T-helper 1 cell treated with Interleukin-12 subunit alpha and Interleukin-12 subunit beta and Interleukin-4 antibody, amounts not matched to agents 30 ng/mL and 1 ng/mL, for 36 hours (primary cell): ENCODE results near the gene XXYLT1. TPM values are rescaled to one million over a fixed set of nuclear protein-coding genes. Genes with fewer than 3 reads are reported as not detected.

Experiments
- intact Hi-C: fragments of 100-400 bp; cut with micrococcal nuclease; formaldehyde crosslinking; loops from one replicate; pipeline ENCODE4 v1.15.1; 2024
- total RNA-seq: library from RNA; stranded (reverse); gene quantifications from 2 replicates; pipeline ENCODE4 v1.2.3, GENCODE V29; 2022

XXYLT1 gene
- total RNA-seq, 1 donor from 2014 or later: 9.7 TPM

GRCh38 chr3:195155570-195156241 lies 115.3 kb downstream of the XXYLT1 start:
- intact Hi-C loops: no loop called here

- intact Hi-C loops: no loop called here
Observed at GRCh38 chr3:195154793-195155535, 116.0 kb downstream of the XXYLT1 start.

DNA sequence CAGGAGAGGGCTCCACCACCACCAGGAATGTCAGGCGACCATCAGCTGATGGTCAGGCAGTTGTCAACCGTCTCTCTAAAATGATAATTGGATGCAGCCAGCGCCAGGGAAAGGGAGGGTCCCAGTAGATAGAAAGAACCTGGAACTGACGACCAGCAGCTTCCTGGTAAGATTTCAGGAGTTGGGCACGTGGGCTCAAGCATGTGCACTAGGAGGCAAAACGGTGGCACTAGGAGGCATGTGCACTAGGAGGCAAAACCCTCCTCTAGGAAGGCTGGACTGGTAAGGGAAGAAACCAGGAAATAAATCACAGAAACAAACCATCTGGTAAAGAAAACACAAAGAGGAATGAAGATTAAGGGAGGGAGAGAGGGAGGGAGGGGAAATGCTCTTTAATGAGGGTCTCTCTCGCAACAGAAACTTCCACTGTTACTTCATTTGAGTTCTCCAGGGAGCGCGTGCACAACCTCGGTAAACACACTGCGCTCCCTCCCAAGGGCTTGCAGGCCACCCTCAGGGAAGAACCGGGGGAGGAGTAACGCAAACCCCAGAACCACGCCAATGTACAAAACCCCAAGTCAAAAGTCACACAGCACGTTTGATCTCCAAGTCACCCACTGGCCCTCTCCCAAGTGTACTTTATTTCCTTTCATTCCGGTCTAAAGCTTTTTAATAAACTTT lies 116.7 kb downstream of the XXYLT1 start:
- intact Hi-C loops: no loop called here

- intact Hi-C loops: no loop called here
Observed at GRCh38 chr3:195153653-195154052, 117.3 kb downstream of the XXYLT1 start.

GRCh38 chr3:195153130-195153529 lies 117.8 kb downstream of the XXYLT1 start:
- intact Hi-C loops: no loop called here

DNA sequence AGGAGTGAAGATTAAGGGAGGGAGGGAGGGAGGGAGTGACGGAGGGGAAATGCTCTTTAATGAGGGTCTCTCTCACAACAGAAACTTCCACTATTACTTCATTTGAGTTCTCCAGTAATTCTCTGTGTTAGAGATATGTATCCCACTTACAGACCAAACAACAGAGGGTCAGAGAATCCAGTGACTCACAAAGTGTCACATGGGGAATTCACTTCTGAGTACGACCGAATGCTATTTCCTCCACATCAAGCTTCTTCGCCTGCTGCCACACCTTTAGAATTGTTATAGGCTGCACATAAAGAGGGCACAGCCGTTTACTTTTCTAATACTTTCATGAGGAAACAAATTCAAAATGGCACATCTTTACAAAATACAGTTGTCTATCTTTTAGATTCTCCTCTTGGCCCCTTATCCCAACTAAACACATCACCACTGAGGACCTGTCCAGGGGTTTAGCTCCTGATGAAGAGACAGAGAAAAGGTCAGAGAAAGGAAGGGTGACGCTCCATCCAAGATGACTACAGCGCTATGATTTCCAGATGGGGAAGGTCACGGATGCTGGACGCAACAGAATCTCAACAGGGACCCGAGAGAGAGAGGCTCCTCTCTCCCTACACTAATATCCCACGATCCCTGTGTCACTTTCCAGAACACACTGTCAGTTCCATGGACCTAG lies 119.0 kb downstream of the XXYLT1 start:
- intact Hi-C loops: no loop called here

DNA sequence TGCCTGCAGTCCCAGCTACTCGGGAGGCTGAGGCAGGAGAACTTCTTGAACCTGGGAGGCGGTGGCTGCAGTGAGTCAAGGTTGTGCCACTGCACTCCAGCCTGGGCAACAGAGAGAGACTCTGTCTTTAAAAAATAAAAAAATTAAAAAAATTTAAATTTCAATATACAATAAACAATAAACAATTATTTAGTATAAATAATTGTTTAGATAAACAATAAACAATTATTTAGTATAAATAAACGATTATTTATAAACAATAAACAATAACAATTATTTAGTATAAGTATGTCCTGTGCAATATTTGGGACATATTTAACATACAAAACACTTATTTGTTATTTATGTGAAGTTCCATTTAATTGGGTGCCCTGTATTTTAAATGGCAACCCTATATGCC lies 119.6 kb downstream of the XXYLT1 start:
- intact Hi-C loops: no loop called here

DNA sequence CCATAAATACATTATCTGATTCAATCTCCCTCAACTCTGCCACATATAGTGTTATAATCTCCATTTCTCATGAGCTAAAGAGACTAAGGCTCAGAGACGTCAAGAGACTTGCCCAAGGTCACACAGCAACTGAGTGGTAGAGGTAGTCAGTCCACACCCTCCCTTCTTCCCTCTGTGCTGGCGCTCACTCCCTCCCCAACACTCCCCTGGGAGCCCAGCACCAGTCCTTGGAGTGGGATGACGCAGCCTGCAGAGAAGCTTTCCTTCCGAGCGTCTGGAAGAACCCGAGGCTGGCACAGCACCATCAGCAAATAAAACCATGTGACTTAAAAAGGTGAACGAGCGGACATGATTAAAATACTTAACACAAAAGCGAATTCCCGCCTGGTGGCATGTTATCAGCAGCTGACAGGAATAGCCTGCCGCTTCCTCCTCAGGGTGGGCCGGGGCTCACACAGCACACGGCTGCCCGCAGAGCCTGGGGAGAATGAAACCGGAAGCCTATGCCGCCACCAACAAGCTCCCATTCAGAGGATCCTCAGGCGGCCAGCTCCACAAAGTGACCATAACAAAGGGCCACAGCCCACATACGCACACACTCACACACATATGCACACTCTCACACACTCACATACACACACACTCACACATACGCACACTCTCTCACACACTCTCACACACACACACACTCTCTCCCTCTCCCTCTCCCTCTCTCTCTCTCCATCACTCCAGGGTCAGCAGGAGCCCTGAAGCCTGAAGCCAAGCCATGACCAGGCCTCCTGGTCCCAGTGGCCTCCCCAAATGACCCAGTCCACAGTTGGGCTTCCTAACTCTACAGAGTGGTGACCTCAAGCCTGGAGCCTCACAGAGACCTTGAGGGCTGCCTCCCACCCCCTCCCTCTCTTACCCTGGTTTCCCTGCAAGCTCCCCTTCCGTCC lies 120.5 kb downstream of the XXYLT1 start:
- intact Hi-C loops: no loop called here

GRCh38 chr3:195149292-195150030 lies 121.5 kb downstream of the XXYLT1 start:
- intact Hi-C loops: loop anchor here (2.0 to 5.0 kb wide), 2 partner anchors 109 to 393 kb away; partner anchors contain the start of gene PPP1R2

- intact Hi-C loops: loop anchor here (2.0 to 5.0 kb wide), 2 partner anchors 110 to 394 kb away; partner anchors contain the start of gene PPP1R2
Observed at GRCh38 chr3:195148549-195148948, 122.4 kb downstream of the XXYLT1 start.

DNA sequence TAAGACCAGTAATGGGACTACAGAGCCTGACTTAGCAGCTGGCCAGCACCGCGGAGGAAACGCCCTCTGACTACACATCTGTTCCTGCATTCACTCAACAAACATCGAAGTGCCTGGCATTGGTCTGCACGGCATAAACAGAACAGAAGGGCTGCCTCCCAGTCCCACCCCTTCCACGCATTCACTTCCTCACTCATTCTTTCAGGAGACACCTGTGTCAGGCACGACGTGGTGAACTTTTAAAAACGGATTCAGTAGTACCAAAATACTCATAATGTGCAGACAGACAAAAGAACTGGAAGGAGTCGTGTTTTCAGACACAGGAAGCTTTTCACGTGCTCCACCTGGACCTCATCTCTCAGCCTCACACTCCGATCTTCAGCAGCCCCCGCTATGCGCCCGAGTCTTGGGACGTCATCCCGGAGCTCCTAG lies 123.3 kb downstream of the XXYLT1 start:
- intact Hi-C loops: loop anchor here (1.0 to 5.0 kb wide), 8 partner anchors 18 to 475 kb away; partner anchors contain the start of genes ACAP2, LSG1, PPP1R2 and XXYLT1

DNA sequence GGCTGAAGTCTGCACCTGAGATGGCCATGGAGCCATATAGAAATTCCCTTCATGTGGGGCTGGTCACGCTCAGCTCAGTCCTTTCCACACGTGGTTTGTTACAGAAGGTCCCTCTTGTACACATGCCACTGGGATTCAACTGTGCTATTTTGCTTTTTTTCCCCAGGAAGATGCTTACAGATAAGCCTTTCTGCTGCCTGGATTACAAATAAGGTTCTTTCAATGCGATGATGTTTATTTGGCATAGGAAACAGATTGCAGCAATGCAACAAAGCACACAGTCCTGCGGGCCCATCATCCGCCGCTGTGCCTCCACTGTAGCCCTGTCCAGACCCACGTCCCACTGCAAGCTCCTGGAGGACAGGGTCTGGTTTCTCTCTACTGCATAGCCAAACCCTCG lies 124.8 kb downstream of the XXYLT1 start:
- intact Hi-C loops: loop anchor here (5.0 kb wide), 1 partner anchor 396 kb away; the partner anchor contains the start of gene PPP1R2

DNA sequence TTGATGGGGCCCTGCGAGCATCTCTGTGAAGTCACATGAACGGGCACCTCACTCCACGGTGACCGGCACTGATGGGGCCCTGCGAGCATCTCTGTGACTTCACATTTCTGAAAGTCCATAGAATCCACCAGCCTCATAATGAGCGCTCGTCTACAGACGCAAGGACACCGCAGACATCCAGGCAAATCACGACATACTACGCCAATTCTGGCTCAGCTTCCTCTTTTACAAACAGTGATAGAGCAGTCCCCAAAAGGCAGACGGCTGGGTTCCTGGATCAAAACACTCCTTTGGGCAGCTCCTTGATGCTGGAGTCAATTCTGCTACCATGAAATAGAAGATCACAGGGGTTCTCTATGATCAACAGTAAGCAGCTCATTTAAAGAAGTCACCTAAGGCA lies 125.4 kb downstream of the XXYLT1 start:
- intact Hi-C loops: loop anchor here (5.0 kb wide), 1 partner anchor 397 kb away; the partner anchor contains the start of gene PPP1R2

DNA sequence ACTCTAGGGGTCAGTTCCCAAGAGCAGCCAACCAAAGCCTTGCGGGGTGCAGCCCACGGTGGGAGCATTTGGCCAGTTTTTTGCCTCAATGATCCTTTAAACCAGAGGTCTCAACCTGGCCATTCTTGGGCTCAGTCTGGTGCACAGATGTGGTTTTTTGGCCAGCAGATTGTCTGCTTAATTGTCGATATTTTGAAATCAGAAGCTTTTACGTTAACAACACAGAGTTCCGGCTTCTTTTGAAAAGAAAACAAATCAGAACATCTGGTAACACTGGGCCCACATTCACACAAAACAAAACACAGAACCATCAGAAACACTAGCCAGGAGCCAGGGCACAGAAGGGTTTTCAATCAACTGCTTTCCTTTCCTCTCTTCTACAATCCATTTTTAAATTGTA lies 127.7 kb downstream of the XXYLT1 start:
- intact Hi-C loops: no loop called here

- intact Hi-C loops: no loop called here
Observed at GRCh38 chr3:195142519-195142918, 128.4 kb downstream of the XXYLT1 start.

- intact Hi-C loops: no loop called here
Observed at GRCh38 chr3:195140816-195141793, 129.9 kb downstream of the XXYLT1 start.

DNA sequence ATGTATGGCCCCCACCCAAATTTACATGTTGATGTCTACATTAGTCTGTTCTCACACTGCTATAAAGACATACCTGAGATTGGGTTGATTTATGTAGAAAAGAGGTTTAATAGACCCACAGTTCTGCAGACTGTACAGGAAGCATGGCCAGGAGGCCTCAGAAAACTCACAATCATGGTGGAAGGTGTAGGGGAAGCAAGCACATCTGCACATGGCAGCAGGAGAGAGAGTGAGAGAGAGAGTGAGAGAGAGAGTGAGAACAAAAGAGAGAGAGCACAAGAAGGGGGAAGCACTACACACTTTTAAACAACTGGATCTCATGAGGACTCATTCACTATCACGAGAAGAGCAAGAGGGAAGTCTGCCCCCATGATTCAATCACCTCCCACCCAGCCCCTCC lies 130.5 kb downstream of the XXYLT1 start:
- intact Hi-C loops: no loop called here

DNA sequence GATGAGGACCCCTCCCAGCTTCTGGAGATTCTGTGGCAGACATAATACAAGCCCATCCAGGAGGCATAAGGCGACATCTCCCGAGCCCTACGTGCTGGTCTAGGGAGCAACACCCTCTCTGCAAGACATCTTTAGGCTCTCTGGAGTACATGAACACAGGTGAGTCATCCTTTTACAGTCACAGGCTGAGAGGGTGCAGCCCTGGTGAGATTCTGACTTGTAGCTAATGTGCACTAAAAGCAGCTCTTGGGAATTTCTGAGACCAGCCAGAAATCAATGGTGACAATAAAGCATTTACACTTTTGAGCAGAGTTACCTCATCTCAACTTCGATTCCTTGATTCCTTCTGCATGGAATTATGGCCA lies 131.1 kb downstream of the XXYLT1 start:
- intact Hi-C loops: no loop called here
